ENCODE data around the gene RBMS3. TPM values are rescaled to one million over a fixed set of nuclear protein-coding genes. Genes with fewer than 3 reads are reported as not detected.

The RBMS3 gene
- total RNA-seq, 2 donors from 2014 or later: 2.8 to 9.6 TPM

DNA sequence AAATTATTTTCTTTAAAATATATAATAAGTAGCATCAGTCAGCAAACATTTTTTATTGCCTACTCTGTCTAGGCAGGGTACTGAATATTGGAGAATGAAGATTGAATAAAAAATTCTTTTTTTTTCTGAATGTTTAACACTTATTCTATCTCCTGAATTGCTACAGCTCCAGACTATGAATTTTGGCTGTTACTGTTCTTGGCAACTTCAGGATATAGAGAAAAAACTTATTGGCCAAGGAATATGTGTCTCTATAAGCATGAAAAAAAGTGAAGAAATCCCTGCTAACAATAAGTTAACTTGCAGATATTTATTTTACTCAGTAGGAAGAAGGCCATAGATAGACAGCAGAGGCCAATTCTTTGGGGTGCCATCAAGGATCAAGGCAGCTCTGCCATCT lies 309.6 kb downstream of the RBMS3 start:
- Histone ChIP-seq H3K27me3 (no peaks in the 10 kb centered on the region), H3K4me1 (no peaks in the 10 kb centered on the region), H3K4me3 (no peak overlapping the region), H3K9ac (ENCODE audit: low read depth in 2 of 2, low read length in 2 of 2) (no peak overlapping the region), H3K9me3 (no peaks in the 10 kb centered on the region), H3K36me3 (no peaks in the 10 kb centered on the region), H3K27ac (no peak overlapping the region)
- DNase-seq: no peak
- intact Hi-C loops (cut with DNase I): no loop called here
- TF ChIP-seq, protein P1, sequence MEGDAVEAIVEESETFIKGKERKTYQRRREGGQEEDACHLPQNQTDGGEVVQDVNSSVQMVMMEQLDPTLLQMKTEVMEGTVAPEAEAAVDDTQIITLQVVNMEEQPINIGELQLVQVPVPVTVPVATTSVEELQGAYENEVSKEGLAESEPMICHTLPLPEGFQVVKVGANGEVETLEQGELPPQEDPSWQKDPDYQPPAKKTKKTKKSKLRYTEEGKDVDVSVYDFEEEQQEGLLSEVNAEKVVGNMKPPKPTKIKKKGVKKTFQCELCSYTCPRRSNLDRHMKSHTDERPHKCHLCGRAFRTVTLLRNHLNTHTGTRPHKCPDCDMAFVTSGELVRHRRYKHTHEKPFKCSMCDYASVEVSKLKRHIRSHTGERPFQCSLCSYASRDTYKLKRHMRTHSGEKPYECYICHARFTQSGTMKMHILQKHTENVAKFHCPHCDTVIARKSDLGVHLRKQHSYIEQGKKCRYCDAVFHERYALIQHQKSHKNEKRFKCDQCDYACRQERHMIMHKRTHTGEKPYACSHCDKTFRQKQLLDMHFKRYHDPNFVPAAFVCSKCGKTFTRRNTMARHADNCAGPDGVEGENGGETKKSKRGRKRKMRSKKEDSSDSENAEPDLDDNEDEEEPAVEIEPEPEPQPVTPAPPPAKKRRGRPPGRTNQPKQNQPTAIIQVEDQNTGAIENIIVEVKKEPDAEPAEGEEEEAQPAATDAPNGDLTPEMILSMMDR (IDR thresholded peaks at IDR 0.05): no peak

DNA sequence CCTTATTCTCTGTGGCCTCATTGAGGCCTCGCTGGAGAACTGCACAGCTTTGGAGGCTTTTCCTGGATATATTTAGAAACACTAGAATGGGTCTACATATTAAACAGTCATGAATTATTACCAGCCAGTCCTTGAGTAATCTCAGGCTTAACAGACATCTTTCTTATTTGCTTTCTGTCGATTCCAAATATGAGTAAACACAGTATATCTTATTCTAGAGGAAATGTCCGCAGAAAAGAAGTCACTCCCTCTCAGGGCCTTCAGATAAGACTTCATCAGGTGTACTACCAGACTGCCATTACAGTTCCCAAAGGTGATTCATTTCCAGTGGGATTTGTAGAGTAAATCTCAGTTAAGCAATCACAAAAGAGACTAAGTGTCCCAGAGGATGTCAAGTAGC lies 310.7 kb downstream of the RBMS3 start:
- no peak overlapping the region for H3K9ac ChIP-seq (ENCODE audit: low read depth in 2 of 2, low read length in 2 of 2)
- H3K4me1 ChIP-seq: no peaks in the 10 kb centered on the region
- no peaks in the 10 kb centered on the region for H3K36me3 ChIP-seq
- intact Hi-C loops (cut with DNase I): no loop called here
- no peak for DNase-seq
- no peak overlapping the region for H3K27ac ChIP-seq
- TF ChIP-seq, protein P1 (IDR thresholded peaks at IDR 0.05): no peak
- no peaks in the 10 kb centered on the region for H3K9me3 ChIP-seq
- H3K4me3 ChIP-seq: no peak overlapping the region
- H3K27me3 ChIP-seq: no peaks in the 10 kb centered on the region

DNA sequence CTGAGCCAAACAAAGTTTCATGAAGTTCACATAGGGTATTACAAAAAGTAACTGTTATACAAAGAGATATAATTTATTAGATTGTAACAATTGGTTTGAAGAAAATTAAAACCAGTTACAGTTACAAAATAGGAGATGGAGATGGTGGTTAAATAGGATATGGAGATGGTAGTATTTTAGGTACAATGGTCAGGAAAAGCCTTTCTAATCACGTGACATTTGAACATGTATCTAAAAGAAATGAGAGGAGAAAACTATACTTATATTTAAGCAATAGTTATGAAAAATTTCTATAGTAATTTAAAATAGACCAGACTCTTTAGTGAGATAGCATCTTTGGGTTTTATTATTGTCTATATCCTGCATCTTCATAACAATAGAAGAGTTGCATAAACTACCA lies 312.9 kb downstream of the RBMS3 start:
- TF ChIP-seq, protein P1 (IDR thresholded peaks at IDR 0.05): no peak
- no peaks in the 10 kb centered on the region for H3K36me3 ChIP-seq
- no peak overlapping the region for H3K9ac ChIP-seq (ENCODE audit: low read depth in 2 of 2, low read length in 2 of 2)
- DNase-seq: no peak
- H3K9me3 ChIP-seq: no peaks in the 10 kb centered on the region
- H3K27me3 ChIP-seq: no peaks in the 10 kb centered on the region
- H3K4me3 ChIP-seq: no peak overlapping the region
- no peaks in the 10 kb centered on the region for H3K4me1 ChIP-seq
- no peak overlapping the region for H3K27ac ChIP-seq
- intact Hi-C loops (cut with DNase I): no loop called here

DNA sequence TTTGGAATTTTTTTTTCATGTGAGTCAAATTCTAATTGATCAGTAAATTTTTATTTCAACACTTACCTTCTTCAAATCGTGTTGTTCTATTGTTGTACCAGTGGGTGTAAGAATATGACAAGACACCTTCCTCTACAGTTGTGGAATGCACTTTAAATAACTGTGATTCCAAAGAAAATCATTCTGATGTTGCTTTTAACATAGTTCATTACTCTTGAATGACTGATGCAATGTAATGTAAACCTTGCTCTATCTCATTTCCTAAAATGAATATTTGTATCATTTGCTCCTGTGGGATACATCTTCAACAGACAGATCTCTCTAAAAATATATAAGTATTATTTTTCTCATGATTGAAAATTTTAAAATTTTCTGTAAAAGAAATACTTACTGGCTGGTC lies 313.4 kb downstream of the RBMS3 start:
- no peaks in the 10 kb centered on the region for H3K4me1 ChIP-seq
- no peak overlapping the region for H3K27ac ChIP-seq
- no peak overlapping the region for H3K9ac ChIP-seq (ENCODE audit: low read depth in 2 of 2, low read length in 2 of 2)
- TF ChIP-seq, protein P1 (IDR thresholded peaks at IDR 0.05): no peak
- no peaks in the 10 kb centered on the region for H3K27me3 ChIP-seq
- no peaks in the 10 kb centered on the region for H3K9me3 ChIP-seq
- H3K36me3 ChIP-seq: no peaks in the 10 kb centered on the region
- intact Hi-C loops (cut with DNase I): no loop called here
- DNase-seq: no peak
- H3K4me3 ChIP-seq: no peak overlapping the region

DNA sequence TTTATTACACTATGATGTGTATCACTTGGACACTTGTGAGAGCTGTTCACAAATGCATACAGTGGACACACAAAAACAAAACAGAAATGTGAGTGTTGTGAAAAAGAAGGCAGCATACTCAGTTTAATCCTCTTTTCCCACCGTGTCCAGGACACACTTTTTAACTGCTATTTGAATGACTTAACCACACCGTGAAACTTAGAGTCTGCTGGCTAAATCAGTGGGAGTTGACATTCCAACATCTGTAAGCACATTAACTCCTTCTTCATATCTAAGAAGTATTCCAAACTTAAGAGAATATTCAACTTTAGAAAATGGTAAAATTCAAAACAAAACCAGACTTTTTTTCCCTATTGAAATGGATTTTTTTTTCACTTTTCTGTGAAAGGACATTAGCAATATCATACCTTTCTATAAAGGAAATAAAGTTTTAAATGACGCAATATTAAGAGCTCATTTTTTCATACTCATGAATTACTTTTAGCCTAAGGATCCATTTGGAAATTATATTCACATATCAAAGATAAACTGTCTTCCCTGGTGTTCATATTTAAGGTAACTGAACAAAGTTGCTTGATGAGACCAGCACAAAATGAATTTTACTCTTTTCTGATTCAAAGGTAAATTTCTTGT lies 316.6 kb downstream of the RBMS3 start:
- DNase-seq: no peak
- Histone ChIP-seq H3K9ac (ENCODE audit: low read depth in 2 of 2, low read length in 2 of 2) (no peak overlapping the region), H3K4me1 (no peaks in the 10 kb centered on the region), H3K27me3 (no peaks in the 10 kb centered on the region), H3K4me3 (no peak overlapping the region), H3K9me3 (no peaks in the 10 kb centered on the region), H3K27ac (no peak overlapping the region), H3K36me3 (no peaks in the 10 kb centered on the region)
- TF ChIP-seq, protein P1 (IDR thresholded peaks at IDR 0.05): no peak
- intact Hi-C loops (cut with DNase I): no loop called here

Measured in colonic mucosa (tissue), 4 donors.